Activated CD4-positive, alpha-beta T cell treated with anti-CD3 and anti-CD28 coated beads, Interleukin-10, Interleukin-2, amounts not matched to agents 100 ng/mL and 50 ng/mL, durations not matched to agents 16 hours and 8 hours (primary cell): ENCODE data around the gene HACD2.

Experiments used
- DNase-seq: peaks from one replicate; pipeline ENCODE4 v3.0.0-alpha.2; 2020

The HACD2 gene

GRCh38 chr3:123444023-123444422 lies 140.8 kb downstream of the HACD2 start:
- no peak for DNase-seq

DNA sequence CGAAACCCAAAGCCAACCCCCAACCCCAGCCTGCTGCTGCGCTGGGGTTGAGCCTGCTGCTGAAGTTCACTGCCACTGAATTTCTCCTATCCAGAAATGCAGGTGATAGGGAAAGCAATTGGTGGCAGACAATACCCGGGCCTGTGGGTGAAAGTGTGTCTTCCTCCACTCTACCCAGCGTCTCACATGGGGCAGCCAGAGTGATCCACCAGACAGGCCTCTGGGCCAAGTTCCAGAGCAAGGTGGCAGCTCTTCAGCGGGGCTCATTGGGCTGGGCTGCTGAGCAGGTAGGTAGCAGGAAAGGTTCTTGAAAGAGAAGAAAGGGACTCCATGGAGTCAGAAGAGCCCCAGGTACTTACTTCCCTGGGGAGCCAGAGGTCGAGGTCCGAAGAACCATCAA lies 141.9 kb downstream of the HACD2 start:
- no peak for DNase-seq

- no peak for DNase-seq
Measured at GRCh38 chr3:123442125-123442524, 142.7 kb downstream of the HACD2 start.
